Measurements from ENCODE around the gene NAV2.

NAV2 gene

DNA sequence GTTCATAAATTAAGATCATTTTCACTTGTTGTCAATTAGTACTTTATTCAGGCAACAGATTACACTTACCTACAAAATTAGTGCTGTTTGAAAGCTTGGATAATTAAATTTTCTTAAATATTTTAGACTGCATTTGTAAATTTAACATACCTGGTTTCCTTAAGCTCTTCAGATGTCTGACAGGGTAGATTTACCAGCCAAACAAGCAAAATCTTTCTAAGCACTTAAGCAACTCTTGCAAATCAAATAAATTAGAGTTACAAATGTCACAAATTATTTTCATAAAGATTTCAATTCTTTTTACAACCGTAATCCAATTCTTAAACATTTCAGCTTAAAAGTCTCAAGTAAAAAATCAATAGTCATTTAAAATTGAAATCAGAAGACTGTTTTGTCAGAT, 317.8 kb downstream of the NAV2 start:
- DNase-seq = no peak

DNA sequence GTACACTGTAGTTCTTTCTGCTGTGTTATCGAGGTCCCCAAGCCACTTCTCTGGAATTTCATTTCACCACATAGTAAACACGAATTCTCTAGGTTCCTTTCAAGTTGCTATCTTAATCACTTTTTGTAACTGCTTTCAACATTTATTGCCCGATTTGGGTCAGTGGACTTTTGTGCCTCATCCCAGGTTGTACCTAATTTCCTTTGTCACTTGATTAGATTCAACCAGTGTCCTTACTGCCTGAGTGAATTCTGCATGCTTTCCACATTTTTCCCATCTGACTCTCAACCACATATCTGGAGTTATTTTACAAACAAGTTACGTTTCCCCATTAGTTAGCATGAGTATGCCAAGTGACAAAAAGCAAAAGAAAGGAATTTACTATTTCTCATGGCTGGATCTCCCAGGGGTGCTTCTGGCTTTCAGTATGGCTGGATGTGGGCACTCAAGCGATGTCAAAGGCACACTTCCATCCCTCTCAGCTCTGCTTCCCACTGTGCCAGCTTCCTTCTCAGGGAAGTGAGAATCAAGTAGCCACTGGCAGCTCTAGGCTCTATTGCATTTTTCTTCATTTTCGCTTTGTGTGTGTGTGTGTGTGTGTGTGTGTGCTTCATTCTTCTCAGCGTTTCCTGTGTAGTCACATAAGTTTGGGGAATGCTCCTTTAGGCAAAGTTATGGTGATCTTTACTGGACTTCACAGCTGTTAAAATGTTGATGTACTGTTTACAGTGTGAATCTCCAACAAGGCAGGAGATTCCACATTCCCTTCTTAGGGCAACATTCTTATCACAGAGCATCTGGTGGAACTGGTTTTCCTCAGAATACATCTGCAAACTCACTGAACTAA, 318.7 kb downstream of the NAV2 start:
- no peak for DNase-seq

DNA sequence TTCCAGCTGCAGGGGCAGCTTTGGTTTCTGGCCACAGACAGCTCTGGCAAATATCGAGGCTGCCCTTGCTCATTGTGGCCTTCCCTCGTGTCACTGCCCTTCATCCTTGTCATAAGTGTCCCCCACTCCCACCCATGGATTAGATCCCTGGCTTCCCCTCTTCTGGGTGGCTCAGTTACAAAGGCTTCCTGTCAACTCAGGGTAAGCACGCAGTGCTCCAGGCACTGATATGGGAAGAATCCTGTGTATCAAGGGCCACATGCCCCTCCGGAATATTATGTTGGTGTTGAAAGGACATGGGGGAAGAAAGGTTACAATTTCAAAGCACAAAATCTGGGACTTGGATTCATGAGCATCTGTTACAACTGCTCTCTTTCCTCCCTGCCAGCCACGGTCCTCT, 319.5 kb downstream of the NAV2 start:
- DNase-seq = no peak

DNA sequence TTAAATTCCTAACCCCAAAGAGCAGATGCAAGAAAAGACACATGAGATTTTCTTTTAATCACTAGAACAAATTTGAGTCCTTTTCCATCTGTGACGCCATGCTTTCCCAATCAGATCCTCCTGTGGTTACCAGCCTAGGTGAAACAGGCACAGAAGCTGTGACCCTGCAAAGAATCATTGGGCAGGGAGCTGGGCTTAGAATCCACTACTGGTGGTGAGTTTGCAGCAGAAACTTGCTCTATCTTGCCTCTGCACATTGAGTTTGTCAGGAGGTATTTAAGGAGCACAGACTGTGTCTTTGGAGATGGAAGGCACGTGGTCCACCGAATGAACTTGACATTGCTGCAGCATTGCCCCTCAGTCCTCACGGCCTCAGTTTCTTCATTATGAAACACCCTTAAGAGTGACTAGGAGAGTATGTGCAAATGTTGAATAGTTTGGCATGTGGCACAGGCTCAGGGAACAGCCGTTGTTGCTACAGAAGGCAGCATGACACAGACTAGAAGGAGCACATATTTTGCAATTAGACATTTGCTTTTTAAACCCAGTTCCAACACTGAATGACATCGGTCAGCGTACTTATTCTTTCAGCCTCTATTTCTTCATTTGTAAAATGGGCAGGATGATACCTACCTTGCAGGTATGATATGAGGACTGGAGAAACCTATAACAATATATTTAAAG, 320.1 kb downstream of the NAV2 start:
- DNase-seq = no peak

DNA sequence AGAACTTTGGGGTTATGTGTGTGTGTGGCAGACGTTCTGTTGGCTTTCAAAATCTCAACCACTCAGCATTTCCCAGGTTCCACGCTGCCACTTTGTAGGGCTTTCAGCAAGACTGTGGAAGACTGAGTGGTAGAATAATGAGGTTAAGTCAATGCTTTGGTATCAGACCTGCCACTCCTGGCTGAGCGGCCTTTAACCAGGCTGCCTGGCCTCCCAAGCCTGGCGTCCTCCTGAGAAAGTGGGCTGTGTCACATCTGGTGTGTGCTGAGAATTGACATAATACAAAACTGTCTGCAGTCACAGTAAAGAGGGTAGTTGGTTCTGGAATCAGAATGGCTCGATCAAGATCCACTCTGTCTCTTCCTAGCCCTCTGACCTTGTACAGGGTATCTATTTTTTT, 321.2 kb downstream of the NAV2 start:
- DNase-seq = no peak

DNA sequence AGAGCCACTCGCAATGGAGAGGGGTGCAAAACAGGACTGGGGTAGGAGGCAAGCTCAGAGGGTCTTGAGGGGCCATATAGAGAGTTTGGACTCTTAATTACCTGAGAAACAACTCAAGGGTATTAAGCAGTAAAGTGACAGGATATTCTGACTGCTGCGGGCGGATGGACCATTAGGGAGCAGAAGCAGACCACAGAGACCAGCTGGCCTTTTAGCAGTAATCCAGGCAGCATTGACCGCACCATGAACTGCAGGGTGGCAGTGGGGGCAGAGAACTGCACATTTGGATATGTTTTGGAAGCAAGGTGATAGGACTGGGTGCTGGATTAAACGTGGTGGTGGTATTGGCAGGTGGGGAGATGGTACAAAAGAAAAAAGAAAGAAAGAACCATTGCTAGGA, 322.3 kb downstream of the NAV2 start:
- DNase-seq = no peak

DNA sequence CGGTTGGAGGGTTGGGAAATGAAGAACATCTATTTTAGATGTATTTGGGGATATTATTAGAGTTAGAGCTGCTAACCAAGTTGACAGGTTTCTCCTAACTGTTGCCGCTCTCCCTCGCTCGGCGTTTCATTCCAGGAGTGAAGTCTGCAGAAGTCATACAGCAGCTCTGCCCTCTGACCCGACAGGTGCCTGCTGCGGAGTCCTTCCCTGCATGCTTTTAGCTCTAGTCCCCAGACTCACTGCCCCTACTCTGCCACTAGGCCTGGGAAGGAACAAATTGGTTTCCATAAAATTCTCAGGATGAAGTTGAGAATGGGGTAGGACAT, 322.7 kb downstream of the NAV2 start:
- DNase-seq = no peak

DNA sequence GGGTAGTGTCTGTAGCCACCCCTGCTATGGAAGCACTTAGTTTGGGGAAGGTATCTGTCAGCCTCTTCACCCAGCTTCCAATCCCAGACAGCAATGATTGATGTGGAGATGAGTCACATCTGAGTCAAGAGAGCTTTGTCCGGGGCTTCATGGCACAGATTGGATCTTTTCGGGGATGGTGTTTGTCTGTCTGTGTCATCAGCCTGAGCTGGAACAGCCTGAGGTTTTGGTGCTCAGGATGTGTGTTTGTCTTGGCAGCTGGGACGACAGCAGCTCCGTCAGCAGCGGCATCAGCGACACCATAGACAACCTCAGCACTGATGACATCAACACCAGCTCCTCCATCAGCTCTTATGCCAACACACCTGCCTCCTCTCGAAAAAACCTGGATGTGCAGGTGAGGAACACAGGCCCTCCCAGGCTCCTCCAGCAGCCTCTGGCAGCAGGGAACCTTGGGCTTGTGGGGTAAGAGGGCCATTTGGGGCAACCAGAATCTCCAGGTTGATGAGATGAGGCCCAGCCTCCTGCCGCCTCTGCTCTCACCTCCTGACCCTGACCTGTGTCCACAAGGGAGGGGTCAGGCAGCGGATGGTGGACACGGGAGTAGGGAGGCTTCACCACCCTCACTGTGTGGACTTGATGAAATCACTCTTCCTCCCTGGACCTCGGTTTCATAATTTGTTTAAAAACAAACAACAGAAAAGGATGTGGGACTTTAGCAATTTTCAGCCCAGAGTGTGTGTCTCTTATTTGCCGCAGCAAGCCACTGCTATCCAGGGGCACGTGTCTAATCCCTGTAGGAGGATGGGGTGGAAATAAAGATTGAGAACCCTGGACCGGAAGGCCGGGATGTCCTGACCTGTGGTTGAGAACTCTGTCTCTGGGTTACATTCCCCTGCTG, 323.3 kb downstream of the NAV2 start:
- DNase-seq = no peak

DNA sequence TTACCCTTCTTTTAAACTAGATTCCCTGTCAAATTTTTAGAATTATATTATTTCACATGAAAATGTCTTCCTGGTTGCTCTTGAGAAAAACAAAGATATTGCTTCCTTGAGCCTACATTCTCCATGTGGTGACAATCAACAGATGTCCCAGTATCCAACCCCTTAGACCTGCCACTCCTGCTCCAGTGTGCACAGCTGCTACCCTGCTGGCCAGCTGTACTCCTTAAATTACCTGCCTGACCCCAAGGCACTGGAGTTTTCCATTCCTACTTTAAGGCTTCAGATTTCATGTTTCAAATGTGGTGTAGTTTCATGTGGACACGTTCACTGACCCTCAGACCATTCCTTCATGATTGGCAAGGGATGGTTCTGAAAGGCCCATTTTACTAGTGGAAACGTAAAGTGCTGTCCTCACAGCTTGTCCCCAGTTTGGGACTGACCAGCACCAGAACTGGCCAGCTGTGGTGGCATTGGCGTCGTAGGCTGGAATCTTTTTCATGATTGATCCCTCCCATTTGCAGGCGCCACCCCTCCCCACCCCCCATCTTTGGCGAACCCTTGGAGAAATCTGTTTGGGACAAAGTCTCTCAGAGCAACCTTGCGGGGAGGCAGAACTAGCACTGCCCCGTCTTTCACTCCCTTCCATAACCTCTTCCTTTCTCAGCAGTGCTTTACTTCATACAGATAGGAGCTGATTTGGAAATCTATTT, 324.1 kb downstream of the NAV2 start:
- DNase-seq = no peak

DNA sequence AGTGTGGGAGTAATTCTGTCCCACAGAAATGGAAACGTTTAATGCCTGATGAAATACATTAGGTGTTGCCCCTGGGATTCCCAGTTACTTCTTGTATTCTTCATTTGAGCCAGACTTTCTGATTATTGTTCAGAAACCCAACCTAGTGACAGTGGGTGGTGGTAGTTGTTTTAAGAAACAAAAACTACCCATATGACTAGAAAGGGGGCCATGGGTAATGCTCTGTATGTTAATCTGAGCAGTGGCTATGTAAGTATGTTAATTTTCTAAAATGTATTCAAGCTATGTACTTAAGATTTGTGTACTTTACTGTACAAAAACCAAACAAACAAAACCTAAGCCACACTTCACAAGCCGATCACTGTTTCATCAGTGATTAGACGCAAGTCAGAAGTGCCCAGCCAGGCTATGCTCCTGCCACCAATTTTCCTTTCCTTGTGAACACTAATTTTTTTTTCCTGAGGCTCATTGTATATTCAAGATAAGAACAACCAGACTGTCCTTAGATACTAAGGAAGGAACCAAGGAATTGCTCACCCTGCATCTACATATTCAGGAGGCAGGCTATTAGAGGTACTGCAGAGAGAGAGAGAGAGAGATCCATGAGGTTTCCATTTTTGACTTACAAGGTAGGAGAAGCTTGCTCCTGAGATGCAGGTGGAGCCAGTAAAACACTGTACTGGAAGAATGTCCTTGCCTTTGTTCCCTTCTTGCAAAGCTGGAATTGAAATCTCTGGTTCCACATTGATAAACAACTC, 324.9 kb downstream of the NAV2 start:
- DNase-seq = no peak

DNA sequence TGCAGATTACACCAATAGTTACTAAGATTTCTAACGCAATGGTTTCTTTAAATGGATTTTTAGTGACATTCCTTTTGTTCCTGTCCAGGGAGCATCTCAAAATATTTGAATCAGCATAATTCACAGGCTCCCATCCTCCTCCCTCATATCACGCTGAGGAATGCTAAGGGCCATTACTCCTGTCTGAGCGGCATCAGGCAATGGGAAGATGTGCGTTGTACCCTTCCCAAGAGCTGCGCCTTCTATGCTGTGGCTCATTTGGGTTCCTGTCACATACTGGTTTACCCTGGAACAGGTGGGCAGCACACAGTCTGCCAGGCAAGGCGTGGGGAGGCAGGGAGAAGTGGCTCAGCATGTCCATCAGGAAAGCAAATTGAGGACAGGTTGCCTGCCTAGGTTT, 325.8 kb downstream of the NAV2 start:
- no peak for DNase-seq

DNA sequence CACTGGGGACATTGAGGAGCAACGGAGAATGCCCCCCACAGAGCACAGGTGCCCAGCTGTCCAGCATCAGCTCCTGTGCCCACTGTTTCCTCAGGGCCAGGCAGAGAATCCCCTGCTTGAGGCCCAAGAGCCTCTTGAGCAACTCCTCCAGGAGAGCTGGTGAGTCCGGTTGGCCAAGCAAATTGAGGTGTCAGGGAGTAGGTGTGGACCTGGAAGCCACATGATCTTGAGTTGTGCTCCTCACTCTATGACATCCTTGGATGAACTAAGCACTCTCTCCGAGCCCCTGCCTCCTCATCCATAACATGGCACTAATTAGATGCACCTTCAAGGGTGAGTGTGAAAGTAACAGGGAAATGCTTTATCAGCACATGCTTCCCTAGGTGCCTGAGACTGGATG, 326.3 kb downstream of the NAV2 start:
- no peak for DNase-seq

DNA sequence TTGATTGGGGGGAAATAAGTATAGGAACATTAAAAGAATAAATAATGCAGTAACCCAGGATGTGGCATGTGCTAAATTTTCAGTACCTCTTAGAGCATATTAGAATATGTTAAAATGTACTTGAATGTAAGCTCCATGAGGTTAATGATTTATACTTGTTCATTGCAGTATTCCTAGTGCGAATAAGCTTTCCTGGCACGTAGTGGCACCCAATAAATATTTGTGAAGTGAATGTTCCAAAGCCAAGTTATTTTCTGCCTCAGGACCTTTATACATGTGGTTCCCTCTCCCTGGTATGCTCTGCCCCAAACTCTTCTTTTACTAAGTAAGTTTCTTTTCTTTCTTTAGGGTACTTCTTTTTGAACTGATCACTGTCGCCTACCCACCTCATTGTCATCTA, 328.9 kb downstream of the NAV2 start:
- DNase-seq = no peak

DNA sequence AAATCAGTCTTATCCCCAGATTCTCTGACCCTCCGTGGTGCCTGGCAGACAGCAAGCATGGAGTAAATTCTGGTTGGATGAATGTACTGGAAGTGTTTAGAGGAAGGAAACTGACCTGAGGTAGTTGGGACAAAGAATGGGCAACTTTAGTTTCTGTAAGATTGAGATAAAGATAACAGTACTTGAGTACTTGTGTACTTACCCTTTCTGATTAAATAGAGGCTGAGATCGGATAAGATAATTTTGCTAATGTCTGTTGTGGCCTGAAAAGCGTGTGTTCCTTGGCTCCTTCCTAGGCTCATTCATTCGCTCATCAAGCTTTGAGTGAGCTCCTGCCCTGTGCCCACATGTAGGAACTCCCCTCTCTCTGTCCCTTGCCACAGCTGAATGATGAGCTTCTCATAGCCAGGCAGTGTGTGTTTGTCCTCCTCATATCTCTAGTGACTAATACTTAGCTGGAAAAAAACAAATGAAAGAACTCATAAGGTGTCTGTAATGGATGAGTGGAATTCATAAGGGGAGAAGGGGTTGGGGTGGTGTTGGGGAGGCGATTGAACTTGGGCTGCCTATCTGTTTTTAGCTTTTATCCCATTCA, 329.5 kb downstream of the NAV2 start:
- no peak for DNase-seq

DNA sequence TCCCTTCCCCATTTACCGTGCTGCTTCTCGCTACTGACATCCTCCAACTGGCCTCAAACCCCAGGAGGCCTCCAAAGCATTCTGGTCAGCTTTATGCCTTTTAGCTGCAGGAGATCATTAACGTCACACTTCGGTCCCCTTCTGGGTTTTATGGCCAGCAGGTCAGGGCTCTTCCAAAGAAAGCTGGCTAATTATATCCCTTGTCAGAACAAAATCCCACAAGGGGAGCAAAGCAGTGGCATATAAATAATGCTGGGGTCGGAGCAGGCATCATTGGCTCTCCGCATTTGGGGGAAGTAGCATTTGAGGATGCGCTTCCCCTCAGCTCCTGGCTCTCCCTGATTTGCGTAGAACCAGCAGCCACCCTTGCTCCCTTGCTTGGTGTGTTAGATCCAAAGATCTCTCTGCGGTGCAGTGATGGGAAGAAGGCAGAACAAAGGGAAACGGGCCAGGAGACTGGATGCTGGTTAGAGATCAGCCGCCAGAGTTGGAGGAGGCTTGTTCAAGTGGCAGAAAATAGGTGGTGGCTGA, 330.2 kb downstream of the NAV2 start:
- DNase-seq = no peak

DNA sequence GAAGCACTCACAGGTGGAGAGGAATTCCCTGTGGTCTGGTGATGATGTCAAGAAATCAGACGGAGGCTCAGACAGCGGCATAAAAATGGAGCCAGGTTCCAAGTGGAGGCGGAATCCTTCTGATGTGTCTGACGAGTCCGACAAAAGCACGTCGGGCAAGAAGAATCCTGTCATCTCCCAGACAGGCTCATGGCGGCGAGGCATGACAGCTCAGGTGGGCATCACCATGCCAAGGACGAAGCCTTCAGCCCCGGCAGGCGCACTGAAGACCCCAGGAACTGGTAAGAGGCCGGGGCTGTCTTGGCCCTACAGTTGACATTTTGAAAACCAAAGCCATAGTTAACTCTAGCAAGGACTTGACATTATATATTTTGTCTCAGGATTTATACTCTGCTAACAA, 331.4 kb downstream of the NAV2 start:
- DNase-seq = no peak

DNA sequence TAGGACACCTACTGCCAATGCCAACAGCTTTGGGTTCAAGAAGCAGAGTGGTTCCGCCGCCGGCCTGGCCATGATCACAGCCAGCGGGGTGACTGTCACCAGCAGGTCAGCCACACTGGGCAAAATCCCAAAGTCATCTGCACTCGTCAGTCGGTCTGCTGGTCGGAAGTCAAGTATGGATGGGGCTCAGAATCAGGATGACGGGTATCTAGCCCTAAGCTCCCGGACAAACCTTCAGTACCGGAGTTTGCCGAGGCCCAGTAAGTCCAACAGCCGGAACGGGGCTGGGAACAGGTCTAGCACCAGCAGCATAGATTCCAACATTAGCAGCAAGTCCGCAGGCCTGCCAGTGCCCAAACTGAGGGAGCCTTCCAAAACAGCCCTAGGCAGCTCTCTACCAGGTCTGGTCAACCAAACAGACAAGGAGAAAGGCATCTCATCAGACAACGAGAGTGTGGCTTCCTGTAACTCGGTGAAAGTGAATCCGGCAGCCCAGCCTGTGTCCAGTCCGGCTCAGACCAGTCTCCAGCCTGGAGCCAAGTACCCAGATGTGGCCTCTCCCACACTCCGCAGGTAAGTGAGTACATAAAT, 332.6 kb downstream of the NAV2 start:
- DNase-seq = no peak

DNA sequence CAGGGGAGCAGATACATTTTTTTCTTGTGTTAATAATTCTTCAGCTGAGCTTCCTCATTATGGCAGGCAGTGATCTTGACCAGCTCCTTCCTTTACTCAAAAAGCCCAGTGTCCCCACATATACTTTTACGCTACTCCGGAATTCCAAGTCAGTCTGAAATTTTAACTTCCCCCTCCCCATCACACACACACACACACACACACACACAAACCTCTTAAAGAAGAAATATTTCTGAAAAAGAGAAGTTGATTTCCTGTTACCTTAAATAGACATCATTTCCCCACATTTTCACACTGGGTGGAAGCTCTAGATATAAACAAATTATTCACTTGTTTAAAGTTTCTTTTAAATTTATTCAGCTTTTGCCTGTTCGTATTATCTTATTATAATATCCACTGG, 333.8 kb downstream of the NAV2 start:
- no peak for DNase-seq

DNA sequence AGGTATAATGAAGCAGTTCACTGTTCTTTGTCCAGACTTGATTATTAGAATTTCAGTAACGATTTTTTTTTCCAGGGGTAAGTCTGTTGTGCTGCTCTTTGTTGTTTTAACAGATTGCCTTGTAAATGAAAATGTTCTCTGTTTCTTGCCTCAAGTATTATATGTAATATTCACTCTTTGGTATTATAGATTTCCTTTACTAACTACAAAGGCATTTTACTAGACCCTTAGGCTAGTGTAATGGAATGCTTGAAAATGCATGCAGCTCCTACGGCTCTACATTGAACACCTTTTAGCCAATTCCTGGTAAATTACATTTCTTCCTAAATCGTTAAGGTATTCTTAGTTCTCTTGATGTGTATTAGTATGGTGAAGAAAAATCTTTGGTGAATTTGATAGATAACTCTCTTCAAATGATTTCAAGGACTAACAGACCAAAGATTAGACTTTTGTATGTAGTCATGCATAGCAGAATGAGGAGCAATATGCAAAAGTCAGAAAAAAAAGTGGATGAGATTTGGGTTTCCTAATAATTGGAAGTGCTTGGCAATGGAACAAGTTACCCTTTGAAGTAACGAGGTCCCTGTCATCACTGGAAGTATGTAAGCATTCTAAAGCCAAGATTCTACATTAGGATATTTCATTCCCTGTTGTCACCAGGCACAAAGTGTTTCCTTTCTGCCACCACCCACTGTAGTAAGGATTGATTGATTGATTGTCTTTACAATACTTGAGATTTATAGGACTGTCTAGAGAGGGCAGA, 334.6 kb downstream of the NAV2 start:
- DNase-seq = no peak

DNA sequence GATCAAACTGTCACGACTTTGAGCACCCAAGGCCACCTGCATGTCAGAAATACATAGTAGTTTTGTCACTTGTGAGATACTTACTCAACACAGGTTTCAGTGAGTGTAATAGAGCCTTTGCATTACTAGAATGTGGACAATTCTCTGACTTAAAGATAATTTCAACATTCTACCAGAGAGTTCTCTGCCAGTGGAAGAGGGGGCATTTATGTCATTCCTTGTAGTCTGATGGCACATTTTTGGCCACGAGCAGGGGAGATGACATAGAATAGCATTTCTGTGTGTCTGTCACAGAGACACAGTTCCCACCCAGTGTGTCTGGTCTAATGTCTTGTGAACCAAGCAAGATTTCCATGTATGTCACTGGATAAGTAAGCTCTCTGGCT, 335.1 kb downstream of the NAV2 start:
- DNase-seq = no peak

DNA sequence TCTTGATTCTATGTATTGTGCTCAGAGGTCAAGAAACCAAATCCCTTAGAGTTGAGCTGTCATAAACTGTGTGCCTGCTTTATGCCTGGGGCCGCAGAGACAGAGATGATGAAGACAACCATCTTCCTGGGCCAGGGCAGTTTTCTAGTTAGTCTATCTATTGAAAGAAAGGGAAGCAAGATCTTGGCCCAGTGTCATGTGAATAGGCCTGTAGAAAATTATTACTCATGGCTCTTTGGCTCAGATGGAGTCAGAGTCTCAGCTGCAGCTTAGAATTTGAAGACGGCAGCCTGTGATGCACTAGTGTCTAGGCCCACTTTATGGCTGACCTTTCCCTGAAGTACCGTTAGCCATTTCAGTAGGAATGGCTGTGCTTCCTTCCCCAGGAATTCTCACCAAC, 335.6 kb downstream of the NAV2 start:
- no peak for DNase-seq

Data from stimulated activated naive CD4-positive, alpha-beta T cell (primary cell).